Kidney (tissue), 14 donors: ENCODE data around the gene METTL26. TPM values are rescaled to one million over a fixed set of nuclear protein-coding genes. Genes with fewer than 3 reads are reported as not detected.

Experiments
- DNase-seq, 5 donors: peaks; one replicate each; pipeline ENCODE4 v3.0.0-alpha.2; 2013 to 2020
- FAIRE-seq: peaks from 2 replicates; lab custom pipeline; 2012; peaks lifted over from hg19 to GRCh38; lab: Jason Lieb, UNC
- H3K27ac ChIP-seq, 2 donors: one replicate each; pipeline ENCODE4 v1.7.0; 2013; ENCODE audit warnings: low read depth in 2 of 2, low read length in 2 of 2, inconsistent platforms in 1 of 2
- H3K27me3 ChIP-seq: one replicate; pipeline ENCODE4 v1.7.1; 2013; ENCODE audit warnings: low read length, inconsistent platforms; ENCODE audit not compliant: control insufficient read depth, insufficient read depth
- H3K36me3 ChIP-seq, 3 donors: one replicate each; pipeline versions ENCODE4 v1.7.0 to v1.7.1; 2013; ENCODE audit warnings: low read length in 3 of 3, control low read depth in 1 of 3, inconsistent platforms in 1 of 3; ENCODE audit not compliant: insufficient read depth in 3 of 3, control insufficient read depth in 2 of 3
- H3K4me1 ChIP-seq, 3 donors: one replicate each; pipeline versions ENCODE4 v1.7.0 to v1.7.1; 2013; ENCODE audit warnings: low read length in 3 of 3, inconsistent platforms in 1 of 3, low read depth in 1 of 3; ENCODE audit not compliant: control insufficient read depth in 2 of 3, insufficient read depth in 2 of 3
- H3K4me3 ChIP-seq, 3 donors: one replicate each; pipeline versions ENCODE4 v1.7.0 to v1.8.1; 2013; ENCODE audit warnings: low read length in 3 of 3, control low read depth in 1 of 3, inconsistent platforms in 1 of 3
- H3K9ac ChIP-seq, 3 donors: one replicate each; pipeline versions ENCODE4 v1.7.0 to v1.7.1; 2013; ENCODE audit warnings: low read length in 3 of 3, control low read depth in 1 of 3, inconsistent platforms in 1 of 3
- H3K9me3 ChIP-seq, 3 donors: one replicate each; pipeline versions ENCODE4 v1.7.0 to v1.7.1; 2013; ENCODE audit warnings: low read length in 3 of 3, control low read depth in 1 of 3, inconsistent platforms in 1 of 3; ENCODE audit not compliant: control insufficient read depth in 2 of 3, insufficient read depth in 1 of 3
- intact Hi-C: fragments of 100-400 bp; cut with DNase I; formaldehyde crosslinking; loops from one replicate; pipeline ENCODE4 v1.11.1; 2022
- polyA plus RNA-seq: library from polyadenylated mRNA; stranded (reverse); fragments of 350-450 nt; fragmentation: Illumina TruSeq; extraction: RNeasy Lipid Tissue Mini Kit (QIAGEN cat#74804); gene quantifications from one replicate; pipeline ENCODE4 v1.2.3, GENCODE V29; 2014; ENCODE audit warnings: low read depth, low replicate concordance; ENCODE audit not compliant: insufficient read depth
- total RNA-seq: library from RNA; stranded (reverse); fragmentation: NEBNext Ultra II Directional; extraction: Animal tissue kit (Norgen Biotek cat#: 25700); gene quantifications from one replicate; pipeline ENCODE4 v1.2.1, GENCODE V29; 2021
- TF ChIP-seq, protein P1 (sequence below): IDR thresholded peaks from 3 replicates; pipeline ENCODE4 v1.5.1; 2012; ENCODE audit warnings: mild to moderate bottlenecking, moderate library complexity, borderline replicate concordance; ENCODE audit not compliant: insufficient read depth; ENCODE audit errors: extremely low read depth
- donor health status: control.
- donor health status: control.
- donor health status: control.
- donor health status: control.
- donor health status: control.
- donor health status: DM: yes; HTN: yes; CAD: no.
- donor health status: Normal renal cell carcinoma (clear cell type).

The METTL26 gene
- total and polyA plus RNA-seq, 2 donors from 2014 or later = 44.2 to 183 TPM

DNA sequence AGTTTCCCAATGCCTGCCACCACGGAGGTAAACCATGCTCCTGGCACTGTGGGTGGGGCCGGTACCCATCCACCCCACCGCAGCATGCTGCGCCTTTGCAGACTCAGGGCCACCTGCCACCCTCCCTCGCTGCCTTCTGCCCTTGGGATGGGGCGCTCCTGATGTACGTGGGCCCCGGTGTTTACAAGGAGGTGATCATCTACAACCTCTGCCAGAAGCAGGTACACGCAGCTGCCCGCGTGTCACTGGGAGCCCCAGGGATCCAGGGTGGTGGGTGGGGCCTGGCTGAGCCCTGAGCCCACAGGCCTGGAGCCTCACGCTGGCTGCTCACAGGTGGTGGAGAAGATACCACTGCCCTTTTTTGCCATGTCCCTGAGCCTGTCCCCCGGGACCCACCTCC is 30.5 kb upstream of the METTL26 start:
- no peak for FAIRE-seq
- Histone ChIP-seq H3K9me3 (no peaks in the 10 kb centered on the region), H3K27ac (no peak overlapping the region), H3K4me1 (peaks cover 0 to 14% (median 4%) of the 10 kb centered on the region in 3 donors), H3K27me3 (no peaks in the 10 kb centered on the region), H3K9ac (no peak overlapping the region), H3K36me3 (peaks cover 0 to 12% (median 0%) of the 10 kb centered on the region in 3 donors), H3K4me3 (no peak overlapping the region)
- intact Hi-C loops = no loop called here
- TF ChIP-seq, protein P1, sequence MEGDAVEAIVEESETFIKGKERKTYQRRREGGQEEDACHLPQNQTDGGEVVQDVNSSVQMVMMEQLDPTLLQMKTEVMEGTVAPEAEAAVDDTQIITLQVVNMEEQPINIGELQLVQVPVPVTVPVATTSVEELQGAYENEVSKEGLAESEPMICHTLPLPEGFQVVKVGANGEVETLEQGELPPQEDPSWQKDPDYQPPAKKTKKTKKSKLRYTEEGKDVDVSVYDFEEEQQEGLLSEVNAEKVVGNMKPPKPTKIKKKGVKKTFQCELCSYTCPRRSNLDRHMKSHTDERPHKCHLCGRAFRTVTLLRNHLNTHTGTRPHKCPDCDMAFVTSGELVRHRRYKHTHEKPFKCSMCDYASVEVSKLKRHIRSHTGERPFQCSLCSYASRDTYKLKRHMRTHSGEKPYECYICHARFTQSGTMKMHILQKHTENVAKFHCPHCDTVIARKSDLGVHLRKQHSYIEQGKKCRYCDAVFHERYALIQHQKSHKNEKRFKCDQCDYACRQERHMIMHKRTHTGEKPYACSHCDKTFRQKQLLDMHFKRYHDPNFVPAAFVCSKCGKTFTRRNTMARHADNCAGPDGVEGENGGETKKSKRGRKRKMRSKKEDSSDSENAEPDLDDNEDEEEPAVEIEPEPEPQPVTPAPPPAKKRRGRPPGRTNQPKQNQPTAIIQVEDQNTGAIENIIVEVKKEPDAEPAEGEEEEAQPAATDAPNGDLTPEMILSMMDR = no peak
- DNase-seq = no peak

DNA sequence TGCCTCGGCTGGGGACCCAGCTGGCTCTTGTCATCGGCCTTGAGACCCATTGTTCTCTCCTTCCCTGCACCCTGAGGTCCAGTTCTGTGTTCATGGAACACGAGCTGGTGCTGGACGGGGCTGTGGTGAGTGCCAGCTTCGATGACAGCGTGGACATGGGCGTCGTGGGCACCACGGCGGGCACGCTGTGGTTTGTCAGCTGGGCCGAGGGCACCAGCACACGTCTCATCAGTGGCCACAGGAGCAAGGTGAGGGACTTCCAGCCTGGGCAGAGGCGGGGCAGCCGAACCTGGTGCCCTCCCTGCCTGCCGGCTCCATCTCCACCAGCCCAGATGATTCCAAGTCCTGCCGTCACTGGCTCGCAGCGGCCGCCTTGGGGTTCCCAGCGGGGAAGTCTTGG is 26.5 kb upstream of the METTL26 start:
- Histone ChIP-seq H3K9ac (no peak overlapping the region), H3K27ac (no peak overlapping the region), H3K27me3 (no peaks in the 10 kb centered on the region), H3K9me3 (no peaks in the 10 kb centered on the region), H3K4me1 (peaks cover 0 to 15% (median 3%) of the 10 kb centered on the region in 3 donors), H3K36me3 (no peaks in the 10 kb centered on the region), H3K4me3 (no peak overlapping the region)
- FAIRE-seq (no peak), DNase-seq (no peak)
- TF ChIP-seq, protein P1 = no peak
- intact Hi-C loops = no loop called here

DNA sequence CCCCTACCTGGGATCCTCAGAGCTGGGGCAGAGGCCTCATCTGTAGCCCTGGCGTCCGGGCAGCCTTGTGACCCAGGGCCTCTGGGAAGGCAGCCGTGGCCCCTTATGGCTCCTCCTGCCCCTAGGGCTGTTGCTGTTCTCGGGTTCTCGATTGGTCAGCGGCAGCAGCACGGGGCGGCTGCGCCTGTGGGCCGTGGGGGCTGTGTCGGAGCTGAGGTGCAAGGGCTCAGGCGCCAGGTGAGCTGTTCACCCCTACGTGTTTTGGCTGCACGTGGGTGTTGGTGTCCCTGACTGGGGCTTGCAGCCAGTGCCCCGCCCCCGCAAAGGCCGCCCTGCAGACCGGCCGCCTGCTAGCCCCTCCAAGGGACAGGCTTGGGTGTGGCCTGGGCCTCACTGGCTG is 26.0 kb upstream of the METTL26 start:
- Histone ChIP-seq H3K4me3 (no peak overlapping the region), H3K27ac (no peak overlapping the region), H3K27me3 (no peaks in the 10 kb centered on the region), H3K9me3 (no peaks in the 10 kb centered on the region), H3K4me1 (peaks cover 0 to 10% (median 0%) of the 10 kb centered on the region in 3 donors), H3K36me3 (no peaks in the 10 kb centered on the region), H3K9ac (no peak overlapping the region)
- DNase-seq = no peak
- intact Hi-C loops = no loop called here
- FAIRE-seq = no peak
- TF ChIP-seq, protein P1 = no peak
